SK-N-MC (cell line): ENCODE results near the gene BEND6.

Experiments
- EZH2 ChIP-seq: fragments of 200-600 bp; sonication (generic); IDR thresholded peaks from one replicate; pipeline ENCODE4 v1.6.1; 2017; ENCODE audit warnings: antibody characterized with exemption
- POLR2AphosphoS5 ChIP-seq: IDR thresholded peaks from 2 replicates; pipeline ENCODE4 v1.6.1; 2012; ENCODE audit warnings: mild to moderate bottlenecking, low read depth, low read length, borderline replicate concordance

DNA sequence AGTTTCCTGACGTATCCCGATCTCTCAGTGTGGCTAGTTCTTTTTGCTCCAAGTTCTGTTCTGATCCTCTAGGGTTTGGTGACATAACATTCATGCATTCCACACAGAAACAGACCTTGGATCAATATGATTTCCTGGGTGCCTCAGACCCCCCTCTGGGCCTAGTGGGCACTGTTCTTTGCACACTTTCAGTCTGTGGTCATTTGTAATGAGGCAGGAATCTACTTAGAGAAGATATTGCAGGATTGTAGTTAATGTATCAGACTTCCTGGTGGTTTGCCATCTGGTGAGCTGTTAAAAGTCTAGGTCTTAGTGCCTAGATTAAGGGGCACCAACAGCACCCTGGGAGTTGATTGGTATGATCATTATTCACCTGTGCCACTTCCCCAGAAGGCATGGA lies 7.5 kb downstream of the BEND6 start:
- TF ChIP-seq POLR2AphosphoS5 (no peak), EZH2 (no peak)
